NOMO-1 treated with dmso at 0.1 percent for 144 hours (cell line): ENCODE results near the gene ANKRD28.

Source experiments
- DNase-seq: peaks from one replicate; lab custom pipeline; 2025; ENCODE audit not compliant: unreplicated experiment; lab: John Stamatoyannopoulos, UW

Gene ANKRD28

DNA sequence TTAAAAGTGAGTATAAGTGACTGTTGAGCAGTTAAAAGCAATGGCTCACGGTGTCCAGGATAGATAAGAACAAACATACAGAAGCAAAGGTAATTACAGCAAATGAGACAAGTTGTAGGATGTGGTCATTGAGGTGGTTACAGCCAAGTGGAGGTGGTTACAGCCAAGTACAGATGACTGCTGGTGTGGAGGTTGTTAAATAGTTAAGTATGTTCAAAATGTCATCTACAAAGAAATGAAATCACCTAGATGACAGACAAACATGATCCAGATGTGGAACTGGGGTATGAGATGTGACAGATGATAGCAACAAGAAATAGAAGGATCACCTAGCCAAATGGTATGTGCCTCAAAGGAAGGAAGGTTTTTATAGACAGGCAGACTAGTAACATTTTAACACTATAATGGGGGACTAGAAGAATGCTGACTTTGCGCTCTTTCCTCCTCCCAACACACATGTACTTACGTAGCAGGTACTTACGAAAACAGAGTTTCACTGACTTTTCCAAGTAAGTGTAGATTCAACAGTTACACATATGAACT is 6.8 kb upstream of the ANKRD28 start:
- no peak for DNase-seq

DNA sequence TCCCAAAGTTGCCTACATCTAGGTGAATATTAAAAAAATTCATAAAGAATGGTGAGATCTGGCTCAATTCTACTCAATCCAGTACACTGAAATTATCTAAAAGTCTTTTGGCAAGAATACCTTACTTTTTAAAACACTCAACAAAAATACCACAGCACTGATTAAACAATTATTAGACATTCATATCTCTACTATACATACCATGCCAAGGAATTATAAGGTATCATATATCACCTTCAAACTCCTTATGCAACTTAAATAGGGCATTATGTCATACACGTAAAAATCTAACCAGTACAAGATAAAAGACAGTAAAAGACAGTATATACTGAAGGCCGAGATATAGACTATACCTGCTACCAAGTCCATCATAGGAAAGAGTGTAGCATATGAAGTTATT is 6.1 kb upstream of the ANKRD28 start:
- DNase-seq, result no peak

DNA sequence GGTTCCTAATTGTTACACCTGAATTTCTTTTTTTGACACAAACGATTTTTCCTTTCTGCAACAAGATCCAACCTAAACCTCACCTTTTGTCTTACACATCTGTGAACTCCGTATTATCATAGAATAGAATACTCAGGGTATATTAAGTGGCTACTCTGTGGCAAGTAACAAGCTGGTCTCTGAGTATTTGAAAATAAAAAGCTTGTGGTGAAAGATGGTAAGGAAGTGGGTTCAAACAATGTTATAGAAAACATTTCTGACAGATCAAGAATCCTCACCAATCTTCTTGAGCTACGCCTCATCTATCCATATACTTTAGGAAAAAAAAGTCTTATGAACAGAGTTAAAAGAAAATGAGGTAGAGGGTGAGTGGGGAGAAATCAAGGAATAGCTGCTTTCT is 3.5 kb upstream of the ANKRD28 start:
- DNase-seq, result no peak

DNA sequence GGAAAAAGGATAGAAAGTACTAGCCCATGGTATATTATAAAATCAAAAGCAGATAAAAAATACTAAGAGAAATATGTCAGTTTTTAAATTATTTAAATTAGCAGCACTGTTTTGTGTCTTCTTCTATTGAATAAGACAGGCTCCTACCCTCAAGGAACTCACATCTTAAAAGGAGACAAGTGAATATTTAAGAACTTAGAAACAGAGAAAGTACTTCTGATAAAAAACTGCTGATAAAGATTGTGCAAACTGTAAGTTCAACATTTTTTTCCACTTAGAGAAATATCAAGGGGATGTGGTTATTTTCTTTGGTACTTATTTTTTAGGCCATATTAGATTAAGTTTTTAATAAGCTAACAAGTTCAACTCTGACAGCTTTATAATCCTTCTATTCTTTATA is 3.0 kb upstream of the ANKRD28 start:
- DNase-seq, result no peak

DNA sequence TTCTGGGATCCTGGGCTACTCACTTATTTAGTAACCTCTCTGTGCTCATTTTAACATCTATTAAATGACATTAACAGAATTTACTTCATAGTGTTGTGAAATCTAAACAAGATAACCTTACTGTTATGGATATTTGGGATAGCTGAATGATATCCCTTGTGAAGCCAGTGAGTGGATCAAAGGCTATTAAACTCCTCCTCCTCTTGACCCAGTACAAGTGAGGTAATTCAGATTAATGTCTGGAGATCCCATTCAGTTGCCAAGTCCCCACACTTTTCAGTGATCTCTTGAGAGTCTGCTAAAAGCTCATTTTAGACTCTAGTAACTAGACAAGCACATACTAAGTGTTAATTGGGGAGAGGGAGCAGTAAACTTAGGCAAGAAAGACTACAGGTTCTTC is 2.5 kb upstream of the ANKRD28 start:
- no peak for DNase-seq

DNA sequence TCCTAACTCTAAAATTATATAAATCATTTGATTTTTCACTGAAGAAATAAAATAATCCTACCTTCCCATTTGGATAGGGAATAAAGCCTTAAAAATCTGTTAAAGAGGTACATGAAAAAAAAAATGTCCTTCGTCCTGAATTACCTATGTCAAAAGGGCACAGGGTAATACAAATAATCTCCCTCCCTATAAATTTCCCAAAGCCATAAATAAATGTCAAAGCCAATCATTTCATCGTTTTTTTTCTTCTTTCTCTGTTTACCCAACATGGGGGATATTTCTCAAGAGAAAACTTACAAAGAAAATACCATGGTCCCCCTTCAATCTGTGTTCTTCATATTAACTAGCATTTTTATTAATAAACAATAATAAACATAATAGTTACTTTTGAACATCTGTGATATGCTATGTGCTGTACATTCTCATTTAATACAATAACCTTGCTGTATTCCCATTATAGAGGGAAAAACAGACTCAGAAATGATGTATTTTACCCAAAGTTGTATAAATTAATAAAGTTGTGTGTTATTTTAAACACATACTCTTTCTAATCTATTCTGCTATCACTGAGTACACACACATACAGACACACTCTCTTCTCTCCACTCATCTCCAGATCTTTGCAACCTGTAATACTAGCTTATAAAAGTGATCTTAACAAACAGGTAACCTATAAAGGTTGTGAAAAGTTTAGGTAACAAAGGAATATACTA is 910 bp upstream of the ANKRD28 start:
- DNase-seq, result no peak

DNA sequence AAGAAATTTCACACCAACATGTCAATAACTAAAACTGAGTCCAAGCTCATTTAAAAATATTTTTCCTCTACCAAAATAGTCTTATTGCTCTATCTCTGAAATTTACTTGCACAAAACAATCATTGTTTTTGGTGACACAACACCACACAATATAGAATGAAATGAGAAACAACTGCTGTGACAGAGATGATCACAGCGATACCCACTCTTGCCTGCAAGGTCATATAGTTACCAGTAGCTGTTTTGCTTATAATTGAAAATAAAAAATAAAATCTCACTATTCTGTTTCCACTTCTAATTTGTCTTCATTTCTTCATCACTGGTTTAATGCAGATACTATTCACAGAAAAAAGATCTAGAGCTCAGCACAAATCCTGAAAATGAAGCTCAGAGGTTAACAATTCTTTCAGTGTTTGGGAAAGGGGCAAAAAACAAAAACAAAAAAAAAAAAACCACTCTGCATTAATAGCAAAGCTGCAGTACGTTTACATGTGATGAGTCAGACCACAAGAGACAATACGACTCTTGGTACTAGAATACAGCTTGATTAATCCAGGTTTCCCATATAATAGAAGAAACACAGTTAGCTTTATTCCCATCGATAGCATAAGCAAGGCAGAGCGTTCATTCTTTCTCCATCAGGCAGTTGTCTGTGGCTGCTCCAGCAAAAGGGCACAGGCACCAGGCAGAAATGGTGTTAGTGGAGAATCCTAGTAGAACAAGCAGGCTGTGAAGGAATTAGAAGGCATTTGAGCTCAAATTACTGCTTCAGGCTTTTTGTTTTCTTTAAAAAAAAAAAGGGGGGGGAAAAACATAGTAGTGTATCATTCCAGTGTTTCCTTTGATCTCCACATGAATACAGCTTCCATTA is 773 bp downstream of the ANKRD28 start:
- no peak for DNase-seq

DNA sequence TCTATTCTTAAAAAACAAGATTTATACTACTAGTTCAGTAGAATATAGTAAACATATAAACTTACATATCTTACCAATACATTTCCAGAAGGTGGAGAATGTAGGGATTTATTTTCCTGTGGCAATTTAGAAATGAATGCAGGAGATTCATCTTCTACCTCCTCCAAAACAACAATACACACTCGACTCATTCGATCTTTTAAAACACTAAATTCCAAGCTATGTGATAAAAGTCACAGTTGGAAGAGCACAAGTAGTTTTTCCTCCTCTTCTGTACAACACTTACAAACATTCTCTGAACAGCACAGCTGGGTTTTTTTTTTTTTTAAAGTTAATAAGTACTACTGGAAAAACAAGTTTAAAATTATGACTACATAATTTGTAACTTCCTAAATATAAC is 1.4 kb downstream of the ANKRD28 start:
- DNase-seq, result no peak

DNA sequence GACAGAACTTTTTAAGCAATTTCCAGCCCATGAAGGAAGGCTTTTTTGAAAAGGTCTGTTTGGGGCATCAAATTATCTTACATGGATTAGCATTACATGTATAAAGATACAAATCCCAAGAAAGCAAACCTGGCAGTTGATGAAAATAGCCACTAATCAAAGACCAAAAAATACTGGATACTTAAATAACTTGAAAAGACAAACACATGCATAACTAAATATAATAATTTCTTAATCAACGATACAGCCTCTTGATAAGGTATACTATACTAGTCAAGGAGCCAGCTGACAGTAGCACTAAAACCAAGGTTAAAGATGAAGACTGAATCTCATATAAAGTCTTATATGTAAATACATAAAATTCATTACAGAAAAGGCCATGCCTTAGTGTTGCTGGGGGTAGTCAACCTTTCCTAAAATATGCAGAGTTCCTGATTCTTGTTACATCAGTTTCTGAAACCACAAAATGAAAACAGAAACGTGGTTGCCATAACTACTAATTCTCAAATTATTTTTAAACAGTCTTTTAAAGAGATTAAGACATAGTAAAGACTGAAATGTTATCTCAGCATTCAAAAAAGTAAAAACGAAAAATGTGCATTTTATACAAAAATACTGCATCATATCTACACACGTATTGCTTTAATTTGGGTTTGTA is 2.0 kb downstream of the ANKRD28 start:
- DNase-seq, result peak; percentile 55

DNA sequence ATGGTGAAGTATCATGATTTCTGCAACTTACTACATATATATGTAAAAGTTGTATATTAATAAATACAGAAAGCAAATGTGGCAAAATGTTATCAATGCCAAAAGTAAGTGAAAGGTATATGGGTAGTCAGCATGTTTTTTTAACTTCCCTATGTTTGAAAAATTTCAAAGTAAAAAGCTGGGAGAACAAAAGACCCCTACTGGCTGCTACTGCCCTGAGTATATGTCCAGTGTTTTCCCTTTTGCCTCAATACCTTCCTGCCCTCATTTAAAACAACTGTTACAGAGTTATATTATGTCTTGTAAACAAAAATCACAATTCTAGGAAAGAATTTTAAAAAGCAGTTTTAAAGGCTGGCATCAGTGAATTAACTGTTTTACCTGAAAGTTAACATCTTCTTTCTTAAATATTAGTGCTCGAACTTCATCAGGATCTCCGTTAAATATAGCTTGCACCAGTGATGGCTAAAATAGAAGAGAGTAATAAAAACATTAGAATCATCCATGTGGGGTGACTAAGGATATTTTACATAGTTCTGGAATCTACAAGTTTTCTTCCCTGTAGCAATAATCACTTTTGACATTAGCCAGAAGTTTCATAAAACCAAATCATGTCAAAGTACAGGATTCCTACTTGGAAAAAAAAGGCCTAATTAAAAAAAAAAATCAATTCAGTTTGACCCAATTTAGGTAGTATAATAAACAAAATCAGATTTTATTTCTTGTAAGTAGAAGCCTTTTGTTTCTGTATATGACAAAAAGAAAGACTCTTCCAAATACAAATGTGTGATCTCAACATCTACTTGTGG is 2.7 kb downstream of the ANKRD28 start:
- no peak for DNase-seq

DNA sequence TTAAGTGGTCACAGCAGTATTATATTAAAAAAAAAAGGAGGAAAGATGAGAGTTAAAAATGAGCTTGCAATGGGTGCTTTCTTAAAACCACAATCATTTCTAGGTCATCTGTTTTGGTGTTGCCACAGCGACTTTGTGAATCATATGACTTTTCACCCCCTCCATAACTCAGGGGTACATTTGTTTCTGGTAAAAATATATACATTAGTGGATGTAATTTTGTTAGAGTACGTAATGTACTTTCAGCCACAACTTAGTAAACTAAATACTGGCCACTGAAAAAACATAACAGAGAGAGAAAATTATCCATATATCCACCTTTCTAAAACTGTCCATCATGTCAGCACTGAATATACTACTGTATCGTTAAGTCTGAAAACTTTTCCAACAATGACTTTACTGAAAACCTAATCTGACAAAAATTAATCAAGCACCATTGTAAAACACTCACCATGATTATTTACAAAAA is 3.4 kb downstream of the ANKRD28 start:
- DNase-seq, result no peak

DNA sequence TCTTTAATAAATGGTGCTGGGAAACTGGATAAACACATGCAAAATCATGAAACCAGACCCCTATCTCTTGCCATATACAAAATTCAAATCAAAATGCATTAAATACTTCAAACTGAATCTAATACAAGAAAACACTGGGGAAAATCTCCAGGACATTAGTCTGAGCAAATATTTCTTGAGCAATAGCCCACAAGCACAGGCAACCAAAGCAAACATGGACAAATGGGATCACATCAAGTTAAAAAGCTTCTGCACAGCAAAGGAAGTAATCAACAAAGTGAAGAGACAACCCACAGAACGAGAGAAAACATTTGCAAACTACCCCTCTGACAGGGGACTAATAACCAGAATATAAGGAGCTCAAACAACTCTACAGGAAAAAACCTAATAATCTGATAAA is 6.3 kb downstream of the ANKRD28 start:
- no peak for DNase-seq

DNA sequence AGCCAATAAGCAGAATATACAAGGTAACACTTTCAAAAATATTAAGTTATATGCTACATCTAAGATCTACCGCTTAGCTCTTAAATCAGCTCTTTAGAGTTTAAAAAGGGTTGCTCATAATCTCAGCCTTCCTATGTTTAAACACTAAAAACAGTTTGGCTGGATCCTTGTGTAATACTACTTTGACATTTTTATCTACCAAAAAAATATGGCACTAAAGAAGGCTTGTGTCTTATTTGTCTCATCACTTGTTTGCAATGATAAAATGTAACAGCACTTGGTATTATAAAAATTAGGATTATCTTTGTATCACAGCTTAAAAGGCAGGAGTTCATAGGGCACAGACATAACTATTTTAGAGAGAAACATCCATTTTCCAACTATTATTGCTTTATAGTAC is 9.8 kb downstream of the ANKRD28 start:
- DNase-seq, result no peak

DNA sequence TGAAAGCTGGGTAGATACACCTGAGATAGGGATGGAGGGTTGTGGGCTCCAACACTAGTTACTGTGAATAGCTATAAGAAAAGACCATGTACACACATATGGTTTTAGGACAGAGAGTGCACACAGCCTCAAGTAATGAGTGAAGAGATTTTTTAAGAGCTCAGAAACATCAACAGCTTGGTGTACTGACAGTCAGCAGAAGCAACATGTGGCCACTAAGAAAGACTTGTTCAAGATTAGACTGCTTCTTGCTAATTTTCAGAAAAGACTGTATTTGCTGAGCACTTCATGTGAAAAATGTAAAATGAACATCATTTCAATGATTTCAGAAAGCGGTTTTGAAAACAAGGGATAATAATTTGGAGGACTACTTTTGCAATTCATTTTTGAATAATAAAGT is 10.3 kb downstream of the ANKRD28 start:
- no peak for DNase-seq

DNA sequence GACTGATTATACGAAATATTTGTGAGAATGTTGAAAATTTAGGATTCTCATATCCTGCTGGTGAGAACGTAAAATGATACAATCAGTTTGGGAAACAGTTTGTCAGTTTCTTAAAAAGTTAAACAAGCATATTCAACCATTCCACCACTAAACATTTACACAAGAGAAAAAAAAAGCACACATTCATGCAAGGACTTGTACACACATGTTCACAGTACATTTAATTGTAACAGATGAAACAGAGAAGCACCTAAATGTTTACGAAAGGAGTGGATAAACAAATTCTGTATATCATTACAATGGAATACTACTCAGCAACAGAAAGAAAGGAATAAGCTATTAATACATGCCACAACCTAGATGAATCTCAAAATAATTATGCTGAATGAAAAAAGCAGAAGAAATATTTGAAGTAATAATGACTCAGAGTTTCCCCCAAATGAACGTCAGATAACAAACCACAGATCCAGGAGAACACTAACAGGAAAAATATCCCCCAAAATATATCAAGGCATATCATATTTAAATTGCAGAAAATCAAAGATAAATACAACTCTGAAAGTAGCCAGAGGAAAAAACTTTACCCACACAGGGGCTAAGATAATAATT is 14.3 kb downstream of the ANKRD28 start:
- no peak for DNase-seq

DNA sequence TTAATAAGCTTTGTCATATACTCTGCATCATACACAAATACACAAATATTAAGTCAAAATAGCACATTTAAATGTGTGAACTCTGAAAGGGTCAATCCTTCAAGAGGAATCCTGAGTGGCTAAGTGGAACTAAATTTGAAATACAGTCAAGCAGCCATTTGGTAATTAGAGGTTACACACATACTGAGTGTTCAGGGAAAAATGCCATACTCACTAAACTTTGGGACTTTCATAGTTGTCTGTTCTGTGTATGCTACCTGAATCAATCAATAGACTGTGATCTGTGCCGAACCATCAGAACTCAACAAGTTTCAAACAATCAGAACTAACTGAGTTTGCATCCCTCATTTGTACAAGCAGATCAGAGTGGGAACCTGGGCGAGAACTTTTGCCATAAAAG is 15.3 kb downstream of the ANKRD28 start:
- no peak for DNase-seq

DNA sequence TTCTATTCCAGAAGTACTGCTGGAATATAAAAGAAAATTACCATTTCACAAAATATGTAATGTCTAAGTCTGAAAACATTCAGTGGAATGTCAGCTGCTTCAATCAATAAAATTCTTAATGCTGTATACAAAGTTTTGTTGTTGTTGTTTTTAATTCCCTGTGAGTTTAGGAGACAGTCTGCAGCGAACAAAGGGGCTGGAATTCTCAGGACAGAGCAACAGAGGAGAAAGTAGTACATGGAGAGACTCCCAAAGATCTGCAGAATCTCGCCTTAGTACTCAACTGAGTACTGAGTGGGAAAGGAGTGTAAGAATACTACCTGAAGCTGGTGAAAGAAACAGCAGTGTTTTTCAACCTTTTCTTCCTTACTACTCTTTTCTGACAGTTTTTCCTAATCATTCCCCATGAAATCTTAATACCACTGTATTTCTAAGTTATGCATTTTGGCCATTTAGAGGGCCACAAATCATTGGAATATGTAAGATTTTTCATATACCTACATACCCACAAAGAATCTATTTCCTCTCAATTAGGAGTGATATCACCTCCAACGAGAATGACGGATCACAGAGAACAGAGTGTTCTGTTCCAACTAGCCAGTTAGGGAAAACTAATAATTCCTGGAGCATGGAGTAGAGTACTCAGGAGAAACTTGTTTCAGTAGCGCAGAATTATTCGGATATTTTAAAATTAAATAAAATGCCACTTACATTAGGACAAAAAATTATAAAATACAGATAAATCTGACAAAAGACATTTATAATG is 16.0 kb downstream of the ANKRD28 start:
- DNase-seq, result no peak

DNA sequence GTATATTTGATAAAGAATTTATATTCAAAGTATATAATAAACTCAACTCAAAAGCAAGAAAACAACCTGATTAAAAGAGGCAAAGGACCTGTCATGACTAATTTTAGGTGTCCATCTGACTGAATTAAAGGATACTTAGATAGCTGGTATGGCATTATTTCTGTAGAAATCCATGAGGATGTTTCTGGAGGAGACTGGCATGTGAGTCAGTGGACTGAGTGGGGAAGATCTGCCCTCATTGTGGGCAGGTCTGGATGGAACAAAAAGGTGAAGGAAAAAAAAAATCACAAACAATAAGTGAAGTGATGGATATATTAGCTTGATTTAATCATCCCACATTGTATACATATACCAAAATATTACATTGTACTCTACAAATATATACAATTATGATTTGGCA is 16.6 kb downstream of the ANKRD28 start:
- DNase-seq, result no peak

DNA sequence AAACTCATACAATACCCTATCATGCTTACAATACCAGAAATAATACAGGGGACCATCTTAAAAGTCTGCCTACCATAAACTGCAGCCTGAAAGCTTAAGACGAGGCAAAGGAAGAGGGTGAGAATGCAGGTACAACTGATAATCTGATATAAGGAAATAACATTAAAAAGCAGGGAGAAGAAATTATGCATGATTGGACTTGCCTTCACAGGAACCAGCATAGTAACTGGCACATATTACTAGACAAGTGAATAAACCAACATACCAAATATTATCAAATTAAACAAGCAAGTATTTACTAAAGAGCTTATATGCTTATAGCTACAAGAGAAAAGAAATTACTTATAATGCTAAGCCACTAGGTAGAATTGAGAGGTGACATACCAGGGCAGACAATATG is 18.7 kb downstream of the ANKRD28 start:
- no peak for DNase-seq
